PC-3 (cell line): ENCODE data around the gene CTBP2. TPM values are rescaled to one million over a fixed set of nuclear protein-coding genes. Genes with fewer than 3 reads are reported as not detected.

Source experiments
- ATAC-seq: fragments of 200-7000 bp; cut with Tn5 transposase; 2 replicates; pipeline ENCODE4 v1.9.1; 2020; ENCODE audit warnings: mild to moderate bottlenecking, moderate library complexity
- BruUV-seq: library from RNA; stranded (reverse); fragments of 400-500 nt; replicated peaks from 2 replicates; lab custom pipeline; 2021; lab: Mats Ljungman, UMichigan
- CTCF ChIA-PET: fragments of 300-600 bp; sonication (Branson Sonifier 250); formaldehyde crosslinking; loops from one replicate; lab custom pipeline; 2022; ENCODE audit warnings: antibody characterized with exemption; lab: Charles Lee
- POLR2A ChIA-PET: fragments of 300-600 bp; sonication (Branson Sonifier 250); formaldehyde crosslinking; loops from one replicate; lab custom pipeline; 2022; ENCODE audit warnings: antibody characterized with exemption; ENCODE audit not compliant: unreplicated experiment; lab: Charles Lee
- DNase-seq: peaks from one replicate; pipeline ENCODE4 v3.0.0-alpha.2; 2015
- H2AFZ ChIP-seq: fragments of 300-600 bp; sonication (generic); 2 replicates; pipeline ENCODE4 v1.6.0; 2016; ENCODE audit warnings: antibody characterized with exemption, low read length
- H3F3A ChIP-seq: fragments of 300-600 bp; sonication (generic); one replicate; pipeline ENCODE4 v1.6.0; 2017; ENCODE audit warnings: antibody characterized with exemption, low read length, control low read depth, mild to moderate bottlenecking; ENCODE audit not compliant: unreplicated experiment
- H3K27ac ChIP-seq: fragments of 300-600 bp; sonication (generic); 2 replicates; pipeline ENCODE4 v1.5.1; 2016; ENCODE audit warnings: mild to moderate bottlenecking, low read length
- H3K27me3 ChIP-seq: fragments of 300-600 bp; sonication (generic); 2 replicates; pipeline ENCODE4 v1.6.1; 2016; ENCODE audit warnings: low read length, mixed read lengths
- H3K36me3 ChIP-seq: fragments of 300-600 bp; sonication (generic); 2 replicates; pipeline ENCODE4 v1.6.1; 2016; ENCODE audit warnings: low read depth, mixed run types, low read length, mixed read lengths
- H3K4me1 ChIP-seq: fragments of 300-600 bp; sonication (generic); 2 replicates; pipeline ENCODE4 v1.5.1; 2016; ENCODE audit warnings: low read length; ENCODE audit not compliant: insufficient read depth
- H3K4me2 ChIP-seq: fragments of 300-600 bp; sonication (generic); 2 replicates; pipeline ENCODE4 v1.6.0; 2016; ENCODE audit warnings: low read length
- H3K4me3 ChIP-seq: fragments of 300-600 bp; sonication (generic); 2 replicates; pipeline ENCODE4 v1.5.1; 2016; ENCODE audit warnings: mild to moderate bottlenecking, low read length, mixed read lengths
- H3K79me2 ChIP-seq: fragments of 300-600 bp; sonication (generic); 2 replicates; pipeline ENCODE4 v1.6.1; 2017; ENCODE audit warnings: low read length, mixed read lengths
- H3K9ac ChIP-seq: fragments of 300-600 bp; sonication (generic); 2 replicates; pipeline ENCODE4 v1.6.0; 2016; ENCODE audit warnings: mild to moderate bottlenecking, low read length
- H3K9me2 ChIP-seq: fragments of 300-600 bp; sonication (generic); replicated peaks from 2 replicates; pipeline ENCODE4 v1.6.1; 2016; ENCODE audit warnings: mixed run types, low read length, mixed read lengths
- H3K9me3 ChIP-seq: fragments of 300-600 bp; sonication (generic); 2 replicates; pipeline ENCODE4 v1.6.1; 2016; ENCODE audit warnings: low read length, mixed read lengths
- H4K20me1 ChIP-seq: fragments of 300-600 bp; sonication (generic); 2 replicates; pipeline ENCODE4 v1.6.1; 2016; ENCODE audit warnings: low read length, mixed read lengths
- EZH2 ChIP-seq: fragments of 300-600 bp; sonication (generic); IDR thresholded peaks from one replicate; pipeline ENCODE4 v1.6.1; 2017; ENCODE audit warnings: antibody characterized with exemption, mild to moderate bottlenecking, low read length; ENCODE audit not compliant: unreplicated experiment
- EZH2phosphoT487 ChIP-seq: fragments of 300-600 bp; sonication (generic); IDR thresholded peaks from 2 replicates; pipeline ENCODE4 v1.6.1; 2018; ENCODE audit warnings: mild to moderate bottlenecking, antibody characterized with exemption, low read length, borderline replicate concordance
- intact Hi-C: fragments of 100-400 bp; cut with micrococcal nuclease; formaldehyde crosslinking; loops from 2 replicates; pipeline ENCODE4 v1.9.0; 2023
- total RNA-seq: library from RNA; depleted of rRNA; stranded (reverse); fragments of >200 nt; gene quantifications from 2 replicates; pipeline ENCODE4 v1.2.3, GENCODE V29; 2014
- TF ChIP-seq, protein P1 (sequence below): fragments of 300-600 bp; sonication (generic); conservative IDR thresholded peaks from 2 replicates; pipeline ENCODE4 v1.5.1; 2017; ENCODE audit warnings: antibody characterized with exemption, low read depth, mild to moderate bottlenecking, low read length

Gene CTBP2
- total RNA-seq, 1 experiment from 2014 or later, result 78.9 TPM

DNA sequence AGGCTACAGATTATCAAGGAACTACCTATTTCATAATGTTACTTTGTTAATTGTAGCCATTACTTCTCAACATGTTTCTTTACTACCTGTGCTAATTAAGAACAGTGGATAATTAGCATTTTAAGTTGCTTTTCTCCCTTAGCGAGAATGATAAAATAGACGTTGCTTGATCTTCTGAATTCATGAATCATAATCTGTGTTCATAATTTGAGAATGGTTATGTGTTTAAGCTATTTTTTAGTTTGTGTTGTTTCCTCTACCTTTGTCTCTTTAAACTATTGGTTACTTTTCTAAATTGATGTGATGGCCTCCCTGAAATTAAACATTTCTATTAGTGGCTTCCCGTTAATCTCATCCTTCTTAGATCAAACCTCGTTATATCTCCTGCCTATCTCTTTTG is 218.5 kb downstream of the CTBP2 start, which contains the start of gene ZRANB1:
Gene ZRANB1 (plus strand): TSS at position 301 of the 400 bp plus-strand sequence. CDS start 371 bp downstream, outside the sequence.
- BruUV-seq, result no TSS peak
- Histone ChIP-seq H3K4me2 (no peak within 1 kb of the TSS), H3K9me2 (no peaks in the 10 kb centered on the region), H3K36me3 (no peaks in the 10 kb centered on the region), H3K4me3 (no peak within 1 kb of the TSS), H3K9ac (no peak within 1 kb of the TSS), H3K27me3 (no peaks in the 10 kb centered on the region), H3K9me3 (no peaks in the 10 kb centered on the region), H3K4me1 (peaks cover 13% of the 10 kb centered on the region), H4K20me1 (peaks cover 42% of the 10 kb centered on the region), H3K27ac (peak within 1 kb of the TSS; percentile 33; the same call in 1 of the 2 replicates), H2AFZ (no peak within 1 kb of the TSS), H3K79me2 (peaks cover 95% of the 10 kb centered on the region), H3F3A (no peaks in the 10 kb centered on the region)
- intact Hi-C loops, result no loop called here
- POLR2A ChIA-PET, result interaction anchor here (0.5 kb wide), 1 partner anchor 23 kb away, joined by 3 read pairs; no protein-coding TSS in a partner anchor
- DNase-seq, result no peak
- no peak for ATAC-seq
- no peak for TF ChIP-seq EZH2
- TF ChIP-seq, protein P1, sequence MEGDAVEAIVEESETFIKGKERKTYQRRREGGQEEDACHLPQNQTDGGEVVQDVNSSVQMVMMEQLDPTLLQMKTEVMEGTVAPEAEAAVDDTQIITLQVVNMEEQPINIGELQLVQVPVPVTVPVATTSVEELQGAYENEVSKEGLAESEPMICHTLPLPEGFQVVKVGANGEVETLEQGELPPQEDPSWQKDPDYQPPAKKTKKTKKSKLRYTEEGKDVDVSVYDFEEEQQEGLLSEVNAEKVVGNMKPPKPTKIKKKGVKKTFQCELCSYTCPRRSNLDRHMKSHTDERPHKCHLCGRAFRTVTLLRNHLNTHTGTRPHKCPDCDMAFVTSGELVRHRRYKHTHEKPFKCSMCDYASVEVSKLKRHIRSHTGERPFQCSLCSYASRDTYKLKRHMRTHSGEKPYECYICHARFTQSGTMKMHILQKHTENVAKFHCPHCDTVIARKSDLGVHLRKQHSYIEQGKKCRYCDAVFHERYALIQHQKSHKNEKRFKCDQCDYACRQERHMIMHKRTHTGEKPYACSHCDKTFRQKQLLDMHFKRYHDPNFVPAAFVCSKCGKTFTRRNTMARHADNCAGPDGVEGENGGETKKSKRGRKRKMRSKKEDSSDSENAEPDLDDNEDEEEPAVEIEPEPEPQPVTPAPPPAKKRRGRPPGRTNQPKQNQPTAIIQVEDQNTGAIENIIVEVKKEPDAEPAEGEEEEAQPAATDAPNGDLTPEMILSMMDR, result no peak
- no peak for TF ChIP-seq EZH2phosphoT487
- CTCF ChIA-PET, result no interaction called here

GRCh38 chr10:124939290-124939689 is 221.1 kb downstream of the CTBP2 start:
- H3K4me3 ChIP-seq, result no peak overlapping the region
- H3F3A ChIP-seq, result no peaks in the 10 kb centered on the region
- no peaks in the 10 kb centered on the region for H3K9me3 ChIP-seq
- no peak overlapping the region for H2AFZ ChIP-seq
- no peaks in the 10 kb centered on the region for H3K36me3 ChIP-seq
- ATAC-seq (no peak), DNase-seq (no peak)
- BruUV-seq, result no TSS peak
- peaks cover 39% of the 10 kb centered on the region for H4K20me1 ChIP-seq
- intact Hi-C loops, result no loop called here
- ChIA-PET CTCF (no interaction called here), POLR2A (no interaction called here)
- no peak overlapping the region for H3K27ac ChIP-seq
- H3K9ac ChIP-seq, result no peak overlapping the region
- H3K27me3 ChIP-seq, result no peaks in the 10 kb centered on the region
- H3K79me2 ChIP-seq, result peaks cover 94% of the 10 kb centered on the region
- peaks cover 13% of the 10 kb centered on the region for H3K4me1 ChIP-seq
- H3K4me2 ChIP-seq, result no peak overlapping the region
- no peaks in the 10 kb centered on the region for H3K9me2 ChIP-seq
- TF ChIP-seq EZH2phosphoT487 (no peak), EZH2 (no peak)
- TF ChIP-seq, protein P1, result no peak

DNA sequence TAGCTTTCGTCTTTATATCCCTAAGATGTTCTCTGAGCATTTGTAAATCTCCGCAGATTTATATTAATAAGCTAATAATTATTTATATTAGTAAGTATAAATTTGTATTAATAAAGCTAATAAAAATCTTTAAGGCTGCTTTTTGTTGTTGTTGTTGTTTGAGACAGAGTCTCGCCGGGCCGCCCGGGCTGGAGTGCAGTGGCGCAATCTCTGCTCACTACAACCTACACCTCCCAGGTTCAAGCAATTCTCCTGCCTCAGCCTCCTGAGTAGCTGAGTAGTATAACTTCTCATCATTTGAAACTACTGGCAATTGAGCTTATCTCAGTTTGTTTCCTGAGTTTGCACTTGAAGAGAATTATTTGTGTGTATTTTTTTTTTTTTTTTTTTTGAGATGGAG is 223.6 kb downstream of the CTBP2 start:
- POLR2A ChIA-PET, result no interaction called here
- no peaks in the 10 kb centered on the region for H3K9me3 ChIP-seq
- intact Hi-C loops, result no loop called here
- no peak for TF ChIP-seq EZH2
- TF ChIP-seq, protein P1, result no peak
- TF ChIP-seq EZH2phosphoT487, result no peak
- no peaks in the 10 kb centered on the region for H3K4me1 ChIP-seq
- no peak overlapping the region for H3K4me3 ChIP-seq
- no peak overlapping the region for H3K4me2 ChIP-seq
- DNase-seq (no peak), ATAC-seq (no peak)
- no peak overlapping the region for H2AFZ ChIP-seq
- no peaks in the 10 kb centered on the region for H3K36me3 ChIP-seq
- no TSS peak for BruUV-seq
- H3K27ac ChIP-seq, result no peak overlapping the region
- peaks cover 94% of the 10 kb centered on the region for H3K79me2 ChIP-seq
- CTCF ChIA-PET, result no interaction called here
- peaks cover 31% of the 10 kb centered on the region for H4K20me1 ChIP-seq
- no peaks in the 10 kb centered on the region for H3F3A ChIP-seq
- no peaks in the 10 kb centered on the region for H3K27me3 ChIP-seq
- no peaks in the 10 kb centered on the region for H3K9me2 ChIP-seq
- no peak overlapping the region for H3K9ac ChIP-seq
